Activated T-cell treated with anti-CD3 and anti-CD28 coated beads for 24 hours (primary cell): Measurements from ENCODE around the gene FXN.
"Not testable (repeated sequence)": the region's sequence is repeated elsewhere in the genome, so short reads cannot be mapped to it uniquely, and the experiment has no call there.

ENCODE experiments used
- DNase-seq: peaks from one replicate; pipeline ENCODE4 v3.0.0-alpha.2; 2020; ENCODE audit warnings: low read depth

Gene FXN

GRCh38 chr9:69027355-69028097, 8.0 kb upstream of the FXN start:
- peak; percentile 14 for DNase-seq

DNA sequence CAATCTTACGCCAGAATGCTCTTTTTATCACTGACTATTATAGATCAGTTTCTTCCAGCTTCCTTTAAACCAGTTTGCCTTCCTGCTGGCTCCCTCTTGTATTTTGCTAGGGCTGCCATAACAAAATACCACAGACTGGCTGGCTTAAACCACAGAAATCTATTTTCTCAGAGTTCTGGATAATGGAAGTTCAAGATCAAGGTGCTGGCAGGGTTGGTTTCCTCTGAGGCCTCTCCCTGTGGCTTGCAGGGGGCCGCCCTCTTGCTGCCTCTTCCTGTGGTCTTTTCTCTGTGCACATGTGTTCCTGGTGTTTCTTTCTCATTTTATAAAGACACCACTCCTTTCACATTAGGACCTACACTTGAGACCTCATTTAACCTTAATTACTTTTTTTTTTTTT, 6.8 kb upstream of the FXN start:
- no peak for DNase-seq

GRCh38 chr9:69029535-69029934, 6.0 kb upstream of the FXN start:
- no peak for DNase-seq

- DNase-seq: no peak
These were observed 4.5 kb upstream of the FXN start for GRCh38 chr9:69030851-69031645.

DNA sequence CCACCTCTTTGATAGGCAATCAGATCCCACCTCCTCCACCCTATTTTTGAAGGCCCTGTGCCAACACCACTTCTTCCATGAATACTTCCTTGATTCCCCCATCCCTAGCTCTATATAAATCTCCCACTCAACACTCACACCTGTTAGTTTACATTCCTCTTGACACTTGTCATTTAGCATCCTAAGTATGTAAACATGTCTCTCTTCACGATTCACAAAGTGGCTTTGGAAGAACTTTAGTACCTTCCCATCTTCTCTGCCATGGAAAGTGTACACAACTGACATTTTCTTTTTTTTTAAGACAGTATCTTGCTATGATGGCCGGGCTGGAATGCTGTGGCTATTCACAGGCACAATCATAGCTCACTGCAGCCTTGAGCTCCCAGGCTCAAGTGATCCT, 1.5 kb upstream of the FXN start:
- DNase-seq: no peak

GRCh38 chr9:69036309-69036708, 757 bp downstream of the FXN start:
- DNase-seq: peak; percentile 7

- DNase-seq: no peak
These were observed 1.2 kb downstream of the FXN start for GRCh38 chr9:69036799-69037198.

- no peak for DNase-seq
These were observed 5.1 kb downstream of the FXN start for GRCh38 chr9:69040646-69041045.

GRCh38 chr9:69044240-69045219, 9.0 kb downstream of the FXN start:
- DNase-seq: no peak

DNA sequence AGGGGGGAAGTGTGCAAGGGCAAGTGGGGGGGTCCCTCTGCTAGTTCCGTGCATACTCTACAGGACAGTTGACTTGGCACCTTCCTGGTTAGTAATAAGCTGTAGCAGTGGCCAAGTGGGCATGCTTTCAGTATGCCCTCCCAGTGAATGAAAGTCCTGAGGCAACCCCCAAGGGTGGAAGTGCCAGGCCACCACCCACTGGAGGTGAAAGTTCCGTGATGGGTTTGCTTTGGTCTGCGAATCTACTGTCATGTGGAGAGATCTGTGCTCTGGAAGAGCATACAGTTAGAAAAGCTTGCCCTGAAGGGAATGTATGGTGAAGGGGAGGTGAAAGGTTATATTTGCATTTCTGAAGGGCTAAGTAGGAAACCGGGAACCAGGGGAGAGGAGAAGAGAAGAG, 10.3 kb downstream of the FXN start:
- DNase-seq: no peak

- no peak for DNase-seq
These were observed 11.2 kb downstream of the FXN start for GRCh38 chr9:69046723-69047122.

- no peak for DNase-seq
These were observed 11.8 kb downstream of the FXN start for GRCh38 chr9:69047371-69047770.

- DNase-seq: no peak
These were observed 13.5 kb downstream of the FXN start for GRCh38 chr9:69049094-69049493.

DNA sequence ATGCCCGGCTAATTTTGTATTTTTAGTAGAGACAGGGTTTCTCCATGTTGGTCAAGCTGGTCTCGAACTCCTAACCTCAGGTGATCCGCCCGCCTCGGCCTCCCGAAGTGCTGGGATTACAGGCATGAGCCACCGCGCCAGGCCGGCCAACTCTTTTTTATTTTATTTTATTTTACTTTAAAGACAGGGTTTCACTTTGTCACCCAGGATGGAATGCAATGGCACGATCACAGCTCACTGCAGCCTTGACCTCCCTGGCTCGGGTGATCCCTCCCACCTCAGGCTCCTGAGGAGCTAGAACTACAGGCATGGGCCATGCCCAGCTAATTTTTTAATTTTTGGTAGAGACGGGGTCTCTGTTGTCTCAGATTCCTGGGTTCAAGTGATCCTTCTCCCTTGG, 15.4 kb downstream of the FXN start:
- DNase-seq: not testable (repeated sequence)

- DNase-seq: no peak
These were observed 19.4 kb downstream of the FXN start for GRCh38 chr9:69054989-69055388.

DNA sequence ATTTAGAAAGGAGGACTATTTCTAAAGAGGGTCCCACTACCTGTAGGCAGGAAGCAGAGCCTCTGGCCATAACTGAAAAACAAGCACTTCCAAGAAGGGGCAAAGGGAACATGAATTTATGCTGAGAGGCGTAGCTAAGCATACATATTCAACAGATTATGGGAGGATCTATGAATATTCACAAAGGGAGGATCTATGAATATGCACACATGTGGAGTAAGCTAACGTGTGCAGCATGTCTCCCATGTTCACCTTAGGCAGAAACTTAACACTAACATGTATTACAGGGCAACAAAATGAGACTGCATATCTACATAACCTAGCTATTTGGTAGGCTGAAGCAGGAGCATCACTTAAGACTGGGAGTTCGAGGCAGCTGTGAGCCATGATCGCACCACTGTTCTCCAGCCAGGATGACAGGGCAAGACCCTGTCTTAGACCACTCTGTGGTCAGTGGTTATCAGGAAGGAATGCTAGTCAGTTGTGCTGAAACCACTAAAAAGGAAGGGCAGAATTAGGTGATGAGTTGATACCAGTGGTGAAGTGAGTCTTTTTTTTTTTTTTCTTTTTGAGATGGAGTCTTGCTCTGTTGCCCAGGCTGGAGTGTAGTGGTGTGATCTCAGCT, 20.8 kb downstream of the FXN start:
- no peak for DNase-seq

DNA sequence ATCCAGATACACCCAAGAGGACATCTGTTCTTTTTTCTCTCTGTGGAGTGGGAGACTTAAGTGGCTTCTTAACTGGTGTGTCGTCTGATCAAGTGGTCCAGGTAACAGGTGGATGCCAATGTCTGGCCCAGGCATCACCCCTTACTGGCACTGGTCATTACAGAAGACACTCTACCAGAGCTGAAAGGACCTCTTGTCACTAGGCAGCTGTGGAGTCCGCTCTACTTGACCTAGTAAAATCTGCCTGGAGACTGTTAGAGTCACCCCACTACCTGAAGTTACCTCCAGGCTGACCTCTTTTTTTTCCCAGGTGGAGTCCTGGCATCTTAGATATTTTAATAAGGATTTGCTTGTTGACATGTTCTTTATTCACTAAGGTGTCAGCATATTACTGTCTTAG, 22.5 kb downstream of the FXN start:
- DNase-seq: no peak

GRCh38 chr9:69060766-69061165, 25.2 kb downstream of the FXN start:
- no peak for DNase-seq

GRCh38 chr9:69062195-69062594, 26.6 kb downstream of the FXN start:
- no peak for DNase-seq

GRCh38 chr9:69063839-69064238, 28.3 kb downstream of the FXN start:
- DNase-seq: no peak

GRCh38 chr9:69065660-69066059, 30.1 kb downstream of the FXN start:
- DNase-seq: no peak

DNA sequence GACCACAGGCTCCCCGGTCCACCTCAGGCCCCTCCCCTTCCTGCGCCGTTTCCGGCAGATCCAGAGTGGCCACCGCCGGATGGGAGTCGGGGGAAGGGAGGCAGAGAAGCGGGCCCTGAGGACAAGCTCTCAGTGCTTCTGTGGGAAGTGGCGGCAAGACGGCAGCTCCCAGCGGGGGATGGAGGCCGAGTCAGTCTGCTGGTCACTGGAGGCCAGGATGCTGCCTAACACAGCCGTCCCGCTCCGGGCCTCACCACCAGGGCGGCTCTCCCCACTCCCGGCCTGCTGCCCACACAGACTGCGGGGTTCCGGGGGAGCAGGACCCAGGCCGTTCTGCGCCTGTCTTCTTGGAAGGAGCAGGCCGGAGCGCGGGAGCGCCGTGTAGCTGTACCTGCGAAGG, 31.4 kb downstream of the FXN start:
- no peak for DNase-seq
